IPS-20b (cell line): ENCODE results near the gene KLHL26.

Experiments used
- H3K27ac ChIP-seq: one replicate; pipeline ENCODE4 v1.5.1; 2013; ENCODE audit warnings: low read length
- H3K27me3 ChIP-seq: 2 replicates; pipeline ENCODE4 v1.6.1; 2013; ENCODE audit warnings: mild to moderate bottlenecking, low read length, inconsistent platforms; ENCODE audit not compliant: insufficient read depth
- H3K36me3 ChIP-seq: 2 replicates; pipeline ENCODE4 v1.6.1; 2013; ENCODE audit warnings: low read depth, mild to moderate bottlenecking, inconsistent platforms, low read length, moderate library complexity; ENCODE audit not compliant: insufficient read depth
- H3K4me1 ChIP-seq: 2 replicates; pipeline ENCODE4 v1.6.1; 2013; ENCODE audit warnings: mild to moderate bottlenecking, control low read depth, inconsistent platforms, low read length, moderate library complexity; ENCODE audit not compliant: insufficient read depth
- H3K4me3 ChIP-seq: 2 replicates; pipeline ENCODE4 v1.5.1; 2013; ENCODE audit warnings: mild to moderate bottlenecking, low read length, inconsistent platforms
- H3K9ac ChIP-seq: 2 replicates; pipeline ENCODE4 v1.6.1; 2013; ENCODE audit warnings: low read depth, mild to moderate bottlenecking, inconsistent platforms, low read length, moderate library complexity
- H3K9me3 ChIP-seq: 2 replicates; pipeline ENCODE4 v1.6.1; 2013; ENCODE audit warnings: mild to moderate bottlenecking, low read depth, low read length, inconsistent platforms; ENCODE audit not compliant: insufficient read depth

The KLHL26 gene

DNA sequence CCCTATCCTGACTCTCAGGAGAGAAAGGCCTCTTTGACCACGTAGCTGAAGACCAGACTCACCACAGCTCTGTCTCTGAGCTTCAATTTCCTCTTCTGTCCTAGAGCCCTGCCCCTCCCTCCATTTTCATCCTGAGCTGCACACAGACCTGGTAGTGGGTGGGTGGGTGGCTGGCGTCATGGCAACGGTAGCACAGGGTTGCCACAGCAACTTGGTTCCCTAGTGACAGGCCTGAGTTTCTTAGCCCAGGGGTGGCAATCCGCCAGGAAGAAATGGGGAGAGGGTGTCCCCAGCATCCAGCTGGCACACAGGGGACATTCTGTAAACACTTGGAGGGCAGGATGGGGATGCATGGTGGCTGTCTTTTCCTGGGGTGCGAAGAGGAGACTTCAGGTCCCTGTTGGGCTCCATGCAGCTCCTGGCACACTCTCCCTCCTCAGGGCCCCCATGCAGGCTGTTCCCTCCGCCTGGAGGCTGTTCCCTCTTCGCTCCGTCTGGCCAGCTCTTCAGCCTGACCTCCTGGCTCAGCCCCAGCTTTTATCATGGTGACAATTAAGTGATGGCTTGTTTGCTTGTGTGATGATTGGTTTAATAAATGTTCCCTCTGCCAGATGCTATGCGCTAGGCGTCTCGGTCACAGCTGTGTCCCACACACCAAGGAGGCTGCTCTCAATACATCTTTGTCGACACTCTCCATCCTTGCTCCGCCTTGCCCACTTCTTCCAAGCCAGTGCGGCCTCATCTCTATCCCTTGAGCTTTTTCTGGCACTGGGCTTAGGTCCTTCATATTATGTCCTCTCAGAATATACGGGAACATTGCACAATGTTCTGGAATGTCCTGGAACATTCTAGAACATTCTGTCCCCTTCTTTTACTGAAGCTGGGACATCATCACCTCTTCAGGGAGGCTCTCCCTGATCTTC, 7.4 kb upstream of the KLHL26 start:
- H3K9ac ChIP-seq = no peak overlapping the region
- H3K27ac ChIP-seq = no peak overlapping the region
- no peaks in the 10 kb centered on the region for H3K4me1 ChIP-seq

DNA sequence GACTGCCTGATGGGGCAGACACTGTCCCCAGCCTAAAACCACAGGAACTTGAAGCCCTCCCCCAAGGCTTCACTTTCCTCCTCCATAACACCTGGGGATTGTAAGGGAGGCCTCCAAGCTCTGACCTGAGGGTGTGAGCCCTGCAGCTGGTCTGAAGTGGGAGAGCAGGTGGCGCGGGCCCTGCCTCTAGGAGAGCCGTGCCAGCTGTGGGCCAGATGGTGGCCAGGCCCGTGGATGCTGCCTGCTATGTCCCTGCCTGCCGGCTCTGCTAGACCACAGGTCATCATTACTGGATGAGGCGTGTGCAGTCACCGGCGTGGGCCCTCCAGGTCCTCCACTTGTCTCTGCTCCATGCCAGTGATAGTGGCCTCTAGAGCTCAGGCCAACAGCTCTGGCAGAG, 3.5 kb upstream of the KLHL26 start:
- H3K4me3 ChIP-seq = no peak overlapping the region

More for the DNA sequence above, 7.4 kb upstream of the KLHL26 start:
- Histone ChIP-seq H3K4me3 (no peak overlapping the region), H3K9me3 (no peaks in the 10 kb centered on the region), H3K27me3 (peaks cover 29% of the 10 kb centered on the region), H3K36me3 (no peaks in the 10 kb centered on the region)

DNA sequence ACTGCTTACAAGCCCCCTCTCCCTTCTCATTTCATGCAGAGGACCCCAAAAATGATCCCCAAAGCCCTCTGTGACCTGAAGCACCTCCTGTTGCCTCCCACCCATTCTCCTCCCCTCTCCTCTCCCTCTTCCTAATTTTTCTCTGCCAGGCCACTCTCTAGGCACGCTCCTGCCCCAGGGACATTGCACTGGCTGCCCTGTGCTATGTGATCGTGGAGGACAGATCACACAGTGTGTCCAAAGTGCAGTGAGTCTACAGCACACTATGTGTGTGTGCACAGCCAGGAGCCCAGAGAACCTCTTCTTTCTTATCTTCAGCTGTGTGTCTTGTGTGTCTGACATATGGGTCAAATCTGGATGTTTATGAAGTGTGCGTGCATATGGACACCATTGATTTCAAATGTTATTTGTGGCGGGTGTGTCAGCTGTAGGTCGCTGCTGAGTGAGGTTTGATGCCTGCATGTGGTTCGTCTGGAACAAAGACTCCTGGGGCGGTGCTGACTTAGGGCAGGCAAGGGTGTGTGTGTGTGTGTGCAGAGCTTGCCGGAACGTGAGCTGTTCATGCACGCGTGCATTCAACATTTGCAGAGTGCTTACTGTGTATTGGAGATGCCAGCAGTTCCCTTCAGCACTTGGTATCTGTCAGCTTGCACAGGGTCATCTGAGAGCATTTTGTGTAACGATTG, 2.1 kb upstream of the KLHL26 start:
- Histone ChIP-seq H3K36me3 (no peaks in the 10 kb centered on the region), H3K27ac (no peak overlapping the region), H3K9me3 (no peaks in the 10 kb centered on the region), H3K4me3 (no peak overlapping the region), H3K9ac (no peak overlapping the region), H3K4me1 (no peaks in the 10 kb centered on the region; the same call in 1 of the 2 replicates), H3K27me3 (peaks cover 27% of the 10 kb centered on the region)

More for the DNA sequence above, 3.5 kb upstream of the KLHL26 start:
- Histone ChIP-seq H3K9me3 (no peaks in the 10 kb centered on the region), H3K27ac (no peak overlapping the region), H3K36me3 (no peaks in the 10 kb centered on the region), H3K27me3 (peaks cover 38% of the 10 kb centered on the region), H3K9ac (no peak overlapping the region), H3K4me1 (no peaks in the 10 kb centered on the region; the same call in 1 of the 2 replicates)

DNA sequence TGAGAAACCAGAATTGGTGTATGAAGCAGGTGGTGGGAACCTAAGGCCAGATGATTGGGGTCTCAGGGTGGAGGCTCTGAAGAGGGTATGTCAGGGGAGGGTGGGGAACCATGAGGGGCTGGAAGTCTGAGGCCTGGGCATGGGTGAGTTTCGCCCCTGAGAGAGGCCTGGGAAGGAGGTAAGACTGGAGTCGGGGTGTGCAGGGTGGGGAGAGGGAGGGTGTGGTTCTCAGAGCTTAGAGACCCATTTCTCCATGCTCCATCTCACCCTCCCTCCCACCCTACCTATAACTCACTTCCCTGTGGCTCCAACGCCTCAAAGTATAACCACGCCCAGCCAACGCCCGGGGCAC, 1.0 kb upstream of the KLHL26 start:
- no peak overlapping the region for H3K9ac ChIP-seq
- H3K36me3 ChIP-seq = no peaks in the 10 kb centered on the region
- H3K9me3 ChIP-seq = no peaks in the 10 kb centered on the region
- no peaks in the 10 kb centered on the region; the same call in 1 of the 2 replicates for H3K4me1 ChIP-seq
- H3K27me3 ChIP-seq = peaks cover 24% of the 10 kb centered on the region
- no peak overlapping the region for H3K27ac ChIP-seq
- peak overlapping the region; percentile 35 for H3K4me3 ChIP-seq

DNA sequence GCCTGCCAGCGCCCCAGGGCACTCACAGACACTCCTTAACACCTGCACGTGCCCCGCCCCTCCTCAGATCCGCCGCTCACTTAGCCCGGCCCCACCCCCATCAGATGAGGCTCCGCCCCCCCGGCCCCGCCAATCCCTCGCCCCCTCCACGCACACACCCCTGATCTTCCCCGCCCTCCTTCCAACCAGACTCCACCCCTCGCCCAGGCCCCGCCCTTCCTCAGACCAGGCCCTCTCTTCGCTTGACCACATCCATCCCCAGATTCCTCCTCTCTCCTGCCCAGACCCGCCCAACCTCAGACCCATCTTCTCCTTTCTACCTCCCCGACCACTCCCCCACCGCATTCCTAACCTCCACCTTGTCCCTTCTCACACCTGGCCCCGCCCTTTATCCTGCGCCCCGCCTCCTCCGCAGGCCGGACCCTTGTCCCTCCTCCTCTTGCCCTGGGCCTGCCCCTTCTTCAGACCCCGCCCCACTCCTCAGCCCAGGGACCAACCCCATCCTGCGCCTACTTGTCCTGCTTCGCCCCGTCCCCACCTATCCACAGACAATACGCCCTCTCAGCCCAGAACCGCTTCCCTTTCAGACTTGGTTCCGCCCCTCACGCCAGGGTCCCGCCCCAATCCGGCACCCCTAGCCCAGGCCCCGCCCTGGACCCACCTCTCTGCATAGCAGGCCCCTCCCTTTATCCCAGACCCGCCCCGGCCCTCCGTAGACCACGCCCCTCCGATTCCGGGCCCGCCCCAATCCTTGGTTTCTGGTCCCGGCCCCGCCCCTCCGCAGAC, 452 bp upstream of the KLHL26 start:
- H3K9ac ChIP-seq = no peak overlapping the region
- H3K27ac ChIP-seq = no peak overlapping the region

DNA sequence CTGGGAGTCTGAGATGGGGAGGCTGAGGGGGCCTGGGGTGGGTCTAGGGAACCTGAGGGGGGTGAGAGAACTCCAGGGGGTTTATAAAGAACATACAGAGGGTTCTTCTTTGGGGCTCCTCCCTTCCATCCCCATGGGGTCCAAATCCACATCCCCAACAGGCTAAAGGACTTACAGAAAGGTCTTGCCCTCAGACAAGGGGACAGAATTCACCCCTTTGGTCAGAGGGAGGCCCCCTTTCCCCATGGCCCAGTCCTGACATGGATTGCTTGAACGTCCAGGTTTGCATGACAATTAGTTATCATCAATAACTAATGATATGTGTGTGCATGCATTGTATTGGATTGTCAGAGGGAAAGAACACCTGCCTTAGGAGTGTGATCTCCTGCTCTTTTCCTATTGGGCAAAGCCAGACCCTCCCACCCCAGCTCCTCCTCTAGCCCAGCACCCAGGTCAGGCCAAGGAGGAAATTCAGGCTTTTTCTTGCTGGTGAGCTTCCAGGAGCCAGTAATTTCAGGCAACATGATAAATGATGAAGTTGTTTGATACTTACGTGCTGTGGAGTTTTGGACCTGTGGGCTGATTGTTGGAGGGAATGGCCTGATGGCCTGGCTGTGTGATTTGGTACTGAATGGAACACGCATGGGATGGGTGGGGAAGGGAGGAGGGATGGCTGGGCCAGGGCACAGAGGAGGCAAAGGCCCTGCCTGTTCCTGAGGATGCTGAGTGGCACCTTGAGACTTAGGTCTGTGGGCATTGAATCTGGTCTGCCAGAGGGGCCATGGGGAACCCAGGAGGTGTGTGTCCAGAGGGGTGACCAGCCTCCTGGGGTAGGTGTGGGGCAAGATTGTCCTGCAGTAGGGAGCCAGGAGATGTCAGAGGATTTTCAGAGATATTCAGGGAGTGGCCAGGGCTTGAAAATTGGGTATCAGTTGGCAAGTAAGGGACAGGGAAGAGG, 1.1 kb downstream of the KLHL26 start:
- no peak overlapping the region for H3K27ac ChIP-seq
- no peaks in the 10 kb centered on the region for H3K9me3 ChIP-seq
- no peaks in the 10 kb centered on the region for H3K36me3 ChIP-seq
- H3K27me3 ChIP-seq = peaks cover 24% of the 10 kb centered on the region
- peak overlapping the region; percentile 87 for H3K4me3 ChIP-seq
- H3K9ac ChIP-seq = no peak overlapping the region
- no peaks in the 10 kb centered on the region; the same call in 1 of the 2 replicates for H3K4me1 ChIP-seq

More for the DNA sequence above, 452 bp upstream of the KLHL26 start:
- Histone ChIP-seq H3K36me3 (no peaks in the 10 kb centered on the region), H3K4me3 (peak overlapping the region; percentile 87; the same call in 1 of the 2 replicates), H3K9me3 (no peaks in the 10 kb centered on the region), H3K27me3 (peaks cover 24% of the 10 kb centered on the region), H3K4me1 (no peaks in the 10 kb centered on the region; the same call in 1 of the 2 replicates)

DNA sequence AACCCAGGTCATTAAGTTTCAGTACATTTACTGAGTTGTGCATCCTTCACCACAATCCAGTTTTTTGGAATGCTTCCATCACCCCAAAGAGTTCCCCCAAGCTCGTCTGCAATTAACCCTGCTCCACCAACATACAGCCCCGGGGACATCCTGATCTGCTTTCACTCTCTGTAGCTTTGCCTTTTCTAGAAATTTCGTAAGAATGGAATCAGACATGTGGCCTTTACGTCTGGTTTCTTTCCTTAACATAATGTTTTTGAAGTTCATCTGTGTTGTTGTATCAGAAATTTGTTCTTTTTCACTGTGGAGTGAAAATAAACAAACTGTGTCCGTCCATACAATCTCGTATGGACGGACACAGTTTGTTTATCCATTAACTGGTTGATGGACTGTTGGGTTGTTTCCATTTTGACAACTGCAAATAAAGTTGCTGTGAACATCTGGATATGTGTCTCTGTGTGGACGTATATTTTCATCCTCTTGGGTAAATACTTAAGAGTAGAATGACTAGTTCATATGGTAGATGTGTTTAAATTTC, 2.9 kb downstream of the KLHL26 start:
- Histone ChIP-seq H3K9me3 (no peaks in the 10 kb centered on the region), H3K4me1 (no peaks in the 10 kb centered on the region; the same call in 1 of the 2 replicates), H3K4me3 (no peak overlapping the region), H3K9ac (no peak overlapping the region), H3K27me3 (peaks cover 10% of the 10 kb centered on the region), H3K27ac (no peak overlapping the region), H3K36me3 (no peaks in the 10 kb centered on the region)

DNA sequence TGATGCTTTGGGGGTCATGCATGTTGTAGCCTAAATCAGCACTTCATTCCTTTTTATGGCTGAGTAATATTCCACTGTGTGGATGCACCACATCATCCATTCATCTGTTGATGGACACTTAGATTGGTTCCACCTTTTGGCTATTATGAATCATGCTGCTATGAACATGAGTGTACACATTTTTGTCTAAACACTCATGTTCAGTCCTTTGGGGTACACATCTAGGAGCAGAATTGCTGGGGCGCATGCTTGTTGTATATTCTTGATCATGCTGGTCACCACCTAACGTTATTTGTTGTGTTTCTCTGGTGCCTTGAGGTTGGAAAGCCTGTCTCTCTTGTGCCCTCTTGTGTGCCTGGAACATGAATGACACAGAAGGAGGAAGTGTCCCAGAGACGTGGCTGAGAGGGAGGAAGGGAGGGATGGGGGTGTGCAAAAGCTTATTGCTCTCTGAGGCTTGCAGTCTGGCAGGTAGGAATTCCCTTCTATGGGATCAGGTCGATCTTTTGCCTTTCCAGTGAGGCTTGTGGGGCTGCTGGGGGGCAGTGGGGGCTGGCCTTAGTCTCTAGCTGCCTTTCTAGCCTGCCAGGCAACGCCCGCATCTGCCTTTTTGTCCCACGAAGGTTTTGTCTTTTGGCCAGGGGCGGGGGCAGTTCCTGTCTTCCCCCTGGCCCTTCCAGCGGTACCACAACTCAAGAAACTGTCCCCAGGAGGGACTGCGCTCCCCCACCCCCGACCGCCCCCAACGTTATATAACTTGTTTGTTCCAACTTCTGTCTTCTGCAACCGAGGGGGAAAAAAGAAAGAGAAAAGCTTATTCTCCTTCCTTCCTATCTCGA, 7.6 kb downstream of the KLHL26 start:
- Histone ChIP-seq H3K9me3 (no peaks in the 10 kb centered on the region), H3K36me3 (no peaks in the 10 kb centered on the region), H3K9ac (no peak overlapping the region), H3K4me1 (no peaks in the 10 kb centered on the region; the same call in 1 of the 2 replicates), H3K27me3 (no peaks in the 10 kb centered on the region), H3K4me3 (no peak overlapping the region), H3K27ac (no peak overlapping the region)

DNA sequence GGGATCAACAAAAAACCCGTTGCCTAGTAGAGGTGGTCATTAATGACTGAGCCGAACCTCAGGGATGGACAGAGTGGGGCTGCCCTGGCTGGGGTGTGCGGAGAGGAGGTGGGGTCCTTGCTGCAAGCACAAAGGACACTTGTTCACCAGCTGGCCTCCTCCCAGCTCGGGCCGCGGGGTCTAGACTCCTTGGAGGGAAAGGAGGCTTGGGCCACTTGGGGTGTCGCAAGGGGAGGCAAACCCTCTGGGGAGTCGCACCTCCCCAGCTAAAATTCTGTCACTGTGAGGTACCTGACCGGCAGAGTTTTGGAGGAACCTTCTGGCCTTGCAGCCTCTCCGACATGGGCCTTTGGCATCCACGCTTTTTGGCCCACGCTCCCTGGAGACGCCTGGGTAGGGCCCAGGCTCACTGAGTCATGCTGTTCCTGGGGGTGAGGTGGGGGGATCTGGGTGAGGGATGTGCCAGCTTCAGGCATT, 8.2 kb downstream of the KLHL26 start:
- Histone ChIP-seq H3K27me3 (no peaks in the 10 kb centered on the region), H3K4me3 (no peak overlapping the region), H3K4me1 (no peaks in the 10 kb centered on the region; the same call in 1 of the 2 replicates), H3K36me3 (no peaks in the 10 kb centered on the region), H3K9me3 (no peaks in the 10 kb centered on the region), H3K9ac (no peak overlapping the region), H3K27ac (no peak overlapping the region)
